ENCODE data around the gene CNPY1. TPM values are rescaled to one million over a fixed set of nuclear protein-coding genes. Genes with fewer than 3 reads are reported as not detected.
A peak's percentile ranks its signal among the peaks of the same experiment; 100 is the strongest.

Gene CNPY1
- total and polyA plus RNA-seq, 4 donors: not detected

DNA sequence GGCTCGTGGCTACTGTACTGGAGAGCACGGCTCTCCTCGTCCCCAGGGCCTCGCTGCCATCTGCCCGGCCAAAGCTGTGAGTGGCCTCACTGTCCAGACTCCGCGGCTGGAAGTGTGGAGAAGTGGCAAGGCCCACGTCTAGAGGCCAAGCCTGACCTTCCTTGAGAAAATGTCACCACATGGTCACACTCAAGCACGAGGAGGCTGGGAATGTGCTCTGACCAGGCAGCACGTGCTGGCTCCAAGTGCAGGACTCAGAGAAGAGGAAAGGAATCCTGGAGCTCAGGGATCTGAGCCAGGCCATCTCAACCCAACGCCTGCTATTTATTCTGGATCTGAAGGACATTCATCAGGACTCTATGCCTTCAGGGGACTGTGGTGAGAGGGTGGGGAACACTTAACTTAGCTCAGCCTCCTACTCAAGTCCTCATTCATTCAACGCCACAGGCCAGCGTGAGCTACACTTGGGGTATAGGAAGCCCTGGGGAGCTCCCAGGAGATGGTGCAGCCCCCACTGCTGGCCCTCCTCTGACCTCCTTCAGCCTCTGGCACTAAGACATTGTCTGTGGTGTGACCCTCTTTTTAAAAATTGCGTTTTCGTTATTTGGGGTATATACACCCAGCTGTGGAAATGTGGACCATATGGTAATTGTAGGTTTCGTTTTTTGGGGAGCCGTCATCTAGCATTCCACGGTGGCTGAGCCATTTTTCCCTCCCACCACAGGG lies 59.4 kb downstream of the CNPY1 start:
- Histone ChIP-seq H3K36me3 (ENCODE audit: control insufficient read depth in 1 of 2, insufficient read depth in 2 of 2, low read length in 1 of 2) (no peaks in the 10 kb centered on the region), H3K4me3 (ENCODE audit: low read length in 2 of 2) (no peak overlapping the region), H3K27me3 (ENCODE audit: control insufficient read depth in 1 of 2, insufficient read depth in 2 of 2, low read length in 1 of 2) (no peaks in the 10 kb centered on the region), H3K9me3 (ENCODE audit: control insufficient read depth, low read length) (no peaks in the 10 kb centered on the region), H3K4me1 (ENCODE audit: control insufficient read depth in 1 of 2, insufficient read depth in 2 of 2, low read length in 2 of 2) (no peaks in the 10 kb centered on the region), H3K27ac (ENCODE audit: low read depth in 1 of 2, low read length in 2 of 2) (no peak overlapping the region)
- WGBS, 2 donors: 79 to 81% methylated on average over 18 of the region's 18 CpGs
- intact Hi-C loops (cut with DNase I): no loop called here
- DNase-seq: peak in 1 of 2 donors; percentile 70
- ATAC-seq (ENCODE audit: low FRiP score): no peak

DNA sequence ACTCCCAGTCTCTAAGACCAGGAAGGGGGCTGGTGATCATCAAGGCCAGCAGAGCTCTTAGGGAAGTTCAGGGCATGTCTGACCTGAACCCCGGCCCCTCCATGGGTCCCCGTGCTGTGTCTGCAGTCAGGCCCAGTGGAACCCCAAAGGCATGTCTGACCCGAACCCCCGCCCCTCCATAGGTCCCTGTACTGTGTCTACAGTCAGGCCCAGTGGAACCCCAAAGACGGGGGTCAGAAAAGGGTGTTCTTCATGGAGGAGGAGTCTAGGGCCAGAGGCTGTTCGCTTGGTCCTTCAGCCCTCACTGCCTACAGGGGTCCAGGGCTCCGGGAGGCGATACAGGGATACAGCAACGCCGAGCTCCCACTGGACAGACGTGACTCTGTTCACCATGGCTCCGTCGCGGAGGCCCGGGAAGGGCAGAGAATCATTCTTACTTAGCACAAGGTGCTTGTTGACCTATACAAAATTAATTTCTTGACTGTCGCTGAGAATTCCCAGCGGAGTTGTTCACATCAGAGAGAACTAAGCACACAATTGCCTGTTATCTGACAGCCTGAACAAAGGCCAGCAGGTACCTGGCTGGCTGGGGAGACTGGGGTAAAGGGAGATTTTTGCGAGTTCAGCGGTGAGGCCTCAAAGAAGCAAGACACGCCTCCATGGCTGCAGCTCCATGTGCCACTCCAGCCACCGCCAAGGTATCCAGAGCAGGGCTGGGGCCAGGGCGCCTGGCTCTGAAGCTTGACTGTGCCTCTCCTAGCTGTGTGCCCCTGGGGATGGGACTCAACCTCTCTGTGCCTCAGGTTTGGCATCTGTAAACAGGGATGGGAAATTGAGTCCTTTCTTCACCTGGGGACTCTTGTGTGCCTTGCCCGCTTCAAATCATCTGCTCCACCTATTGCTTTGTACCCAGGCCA lies 61.6 kb downstream of the CNPY1 start:
- Histone ChIP-seq H3K27me3 (ENCODE audit: control insufficient read depth in 1 of 2, insufficient read depth in 2 of 2, low read length in 1 of 2) (no peaks in the 10 kb centered on the region), H3K27ac (ENCODE audit: low read depth in 1 of 2, low read length in 2 of 2) (no peak overlapping the region), H3K4me3 (ENCODE audit: low read length in 2 of 2) (no peak overlapping the region), H3K4me1 (ENCODE audit: control insufficient read depth in 1 of 2, insufficient read depth in 2 of 2, low read length in 2 of 2) (no peaks in the 10 kb centered on the region), H3K36me3 (ENCODE audit: control insufficient read depth in 1 of 2, insufficient read depth in 2 of 2, low read length in 1 of 2) (no peaks in the 10 kb centered on the region), H3K9me3 (ENCODE audit: control insufficient read depth, low read length) (no peaks in the 10 kb centered on the region)
- WGBS, 2 donors: 86% methylated on average over 23 of the region's 23 CpGs
- DNase-seq (peak in 1 of 2 donors; percentile 67), ATAC-seq (ENCODE audit: low FRiP score) (no peak)
- intact Hi-C loops (cut with DNase I): no loop called here

DNA sequence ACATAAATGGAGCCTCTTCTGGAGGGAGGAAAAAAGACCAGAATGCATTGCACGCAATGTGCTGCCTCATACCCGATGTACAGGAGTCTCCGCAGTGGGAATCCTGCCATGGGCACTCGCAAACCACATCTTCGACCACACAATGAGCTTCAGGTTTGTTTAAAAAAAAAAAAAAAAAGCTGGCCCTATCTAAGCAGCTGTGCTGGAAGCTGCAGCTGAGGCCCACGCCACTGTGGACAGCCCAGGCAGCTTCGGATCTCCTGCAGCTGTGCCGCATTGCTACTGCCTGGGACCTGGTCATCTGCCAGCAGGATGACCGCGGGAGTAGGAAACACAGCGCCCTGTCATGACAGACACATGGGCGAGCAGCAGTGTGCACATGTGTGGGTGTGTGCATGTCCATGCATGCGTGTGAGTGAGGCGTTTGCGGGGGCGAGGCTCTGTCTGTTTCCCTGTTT lies 62.5 kb downstream of the CNPY1 start:
- Histone ChIP-seq H3K4me1 (ENCODE audit: control insufficient read depth in 1 of 2, insufficient read depth in 2 of 2, low read length in 2 of 2) (no peaks in the 10 kb centered on the region), H3K4me3 (ENCODE audit: low read length in 2 of 2) (no peak overlapping the region), H3K9me3 (ENCODE audit: control insufficient read depth, low read length) (no peaks in the 10 kb centered on the region), H3K36me3 (ENCODE audit: control insufficient read depth in 1 of 2, insufficient read depth in 2 of 2, low read length in 1 of 2) (no peaks in the 10 kb centered on the region), H3K27ac (ENCODE audit: low read depth in 1 of 2, low read length in 2 of 2) (no peak overlapping the region), H3K27me3 (ENCODE audit: control insufficient read depth in 1 of 2, insufficient read depth in 2 of 2, low read length in 1 of 2) (no peaks in the 10 kb centered on the region)
- no peak for ATAC-seq (ENCODE audit: low FRiP score)
- WGBS, 2 donors: 68 to 76% methylated on average over 16 of the region's 16 CpGs
- DNase-seq: peak in 1 of 2 donors; percentile 29
- intact Hi-C loops (cut with DNase I): no loop called here

DNA sequence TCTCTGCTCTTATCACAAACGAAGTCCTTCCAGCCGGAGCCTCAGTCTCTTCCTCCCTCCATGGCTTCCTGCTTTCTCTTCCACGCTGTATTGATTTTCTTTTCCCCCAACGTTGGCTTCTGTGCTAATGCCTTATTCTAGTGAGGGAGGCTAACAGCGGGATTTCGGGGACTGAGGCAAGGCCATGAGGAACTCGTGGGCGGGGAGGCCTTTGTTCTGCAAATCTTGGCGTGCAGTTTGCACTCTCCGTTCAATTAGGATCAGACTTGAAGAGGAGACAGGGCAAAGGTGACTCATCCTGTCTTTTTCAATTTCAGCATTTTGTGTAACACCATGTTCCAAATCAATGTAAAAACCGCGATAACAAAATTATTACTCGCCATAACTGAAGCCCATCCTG lies 63.1 kb downstream of the CNPY1 start:
- Histone ChIP-seq H3K9me3 (ENCODE audit: control insufficient read depth, low read length) (no peaks in the 10 kb centered on the region), H3K4me1 (ENCODE audit: control insufficient read depth in 1 of 2, insufficient read depth in 2 of 2, low read length in 2 of 2) (no peaks in the 10 kb centered on the region), H3K27me3 (ENCODE audit: control insufficient read depth in 1 of 2, insufficient read depth in 2 of 2, low read length in 1 of 2) (no peaks in the 10 kb centered on the region), H3K36me3 (ENCODE audit: control insufficient read depth in 1 of 2, insufficient read depth in 2 of 2, low read length in 1 of 2) (no peaks in the 10 kb centered on the region), H3K4me3 (ENCODE audit: low read length in 2 of 2) (no peak overlapping the region), H3K27ac (ENCODE audit: low read depth in 1 of 2, low read length in 2 of 2) (no peak overlapping the region)
- WGBS, 2 donors: 41 to 43% methylated on average over 13 of the region's 13 CpGs
- no peak for ATAC-seq (ENCODE audit: low FRiP score)
- DNase-seq: peak in 1 of 2 donors; percentile 14
- intact Hi-C loops (cut with DNase I): no loop called here

- Histone ChIP-seq H3K27ac (ENCODE audit: low read depth in 1 of 2, low read length in 2 of 2) (no peak overlapping the region), H3K4me3 (ENCODE audit: low read length in 2 of 2) (no peak overlapping the region), H3K4me1 (ENCODE audit: control insufficient read depth in 1 of 2, insufficient read depth in 2 of 2, low read length in 2 of 2) (no peaks in the 10 kb centered on the region), H3K27me3 (ENCODE audit: control insufficient read depth in 1 of 2, insufficient read depth in 2 of 2, low read length in 1 of 2) (no peaks in the 10 kb centered on the region), H3K9me3 (ENCODE audit: control insufficient read depth, low read length) (no peaks in the 10 kb centered on the region), H3K36me3 (ENCODE audit: control insufficient read depth in 1 of 2, insufficient read depth in 2 of 2, low read length in 1 of 2) (no peaks in the 10 kb centered on the region)
- 61% methylated on average over 17 of the region's 17 CpGs for WGBS, 2 donors
- ATAC-seq (ENCODE audit: low FRiP score) (no peak), DNase-seq (no peak)
- intact Hi-C loops (cut with DNase I): no loop called here
These were observed 63.7 kb downstream of the CNPY1 start for GRCh38 chr7:155482511-155483183.

- no peaks in the 10 kb centered on the region for H3K27me3 ChIP-seq (ENCODE audit: control insufficient read depth in 1 of 2, insufficient read depth in 2 of 2, low read length in 1 of 2)
- DNase-seq: no peak
- intact Hi-C loops (cut with DNase I): no loop called here
- WGBS, 2 donors: 91 to 92% methylated on average over 11 of the region's 11 CpGs
- no peak overlapping the region for H3K4me3 ChIP-seq (ENCODE audit: low read length in 2 of 2)
- H3K27ac ChIP-seq (ENCODE audit: low read depth in 1 of 2, low read length in 2 of 2): no peak overlapping the region
- H3K4me1 ChIP-seq (ENCODE audit: control insufficient read depth in 1 of 2, insufficient read depth in 2 of 2, low read length in 2 of 2): no peaks in the 10 kb centered on the region
- H3K36me3 ChIP-seq (ENCODE audit: control insufficient read depth in 1 of 2, insufficient read depth in 2 of 2, low read length in 1 of 2): no peaks in the 10 kb centered on the region
- H3K9me3 ChIP-seq (ENCODE audit: control insufficient read depth, low read length): no peaks in the 10 kb centered on the region
- no peak for ATAC-seq (ENCODE audit: low FRiP score)
These were observed 64.6 kb downstream of the CNPY1 start for GRCh38 chr7:155481764-155482163.

- peaks cover 14% of the 10 kb centered on the region for H3K9me3 ChIP-seq (ENCODE audit: control insufficient read depth, low read length)
- H3K36me3 ChIP-seq (ENCODE audit: control insufficient read depth in 1 of 2, insufficient read depth in 2 of 2, low read length in 1 of 2): no peaks in the 10 kb centered on the region
- intact Hi-C loops (cut with DNase I): no loop called here
- peaks cover 0 to 3% of the 10 kb centered on the region in 2 donors for H3K27me3 ChIP-seq (ENCODE audit: control insufficient read depth in 1 of 2, insufficient read depth in 2 of 2, low read length in 1 of 2)
- no peaks in the 10 kb centered on the region for H3K4me1 ChIP-seq (ENCODE audit: control insufficient read depth in 1 of 2, insufficient read depth in 2 of 2, low read length in 2 of 2)
- 60 to 62% methylated on average over 4 of the region's 4 CpGs for WGBS, 2 donors
- no peak for ATAC-seq (ENCODE audit: low FRiP score)
- no peak for DNase-seq
- H3K4me3 ChIP-seq (ENCODE audit: low read length in 2 of 2): no peak overlapping the region
- no peak overlapping the region for H3K27ac ChIP-seq (ENCODE audit: low read depth in 1 of 2, low read length in 2 of 2)
These were observed 68.9 kb downstream of the CNPY1 start for GRCh38 chr7:155477476-155477875.

GRCh38 chr7:155471718-155472117 lies 74.6 kb downstream of the CNPY1 start:
- Histone ChIP-seq H3K9me3 (ENCODE audit: control insufficient read depth, low read length) (peaks cover 14% of the 10 kb centered on the region), H3K36me3 (ENCODE audit: control insufficient read depth in 1 of 2, insufficient read depth in 2 of 2, low read length in 1 of 2) (no peaks in the 10 kb centered on the region), H3K27ac (ENCODE audit: low read depth in 1 of 2, low read length in 2 of 2) (no peak overlapping the region), H3K4me3 (ENCODE audit: low read length in 2 of 2) (no peak overlapping the region), H3K27me3 (ENCODE audit: control insufficient read depth in 1 of 2, insufficient read depth in 2 of 2, low read length in 1 of 2) (peaks cover 0 to 7% of the 10 kb centered on the region in 2 donors), H3K4me1 (ENCODE audit: control insufficient read depth in 1 of 2, insufficient read depth in 2 of 2, low read length in 2 of 2) (no peaks in the 10 kb centered on the region)
- WGBS, 2 donors: 15 to 19% methylated on average over 11 of the region's 11 CpGs
- DNase-seq: no peak
- intact Hi-C loops (cut with DNase I): no loop called here
- ATAC-seq (ENCODE audit: low FRiP score): no peak

Measured in aorta (tissue), 5 donors.